ENCODE measurements around the gene LYPD3.

DNA sequence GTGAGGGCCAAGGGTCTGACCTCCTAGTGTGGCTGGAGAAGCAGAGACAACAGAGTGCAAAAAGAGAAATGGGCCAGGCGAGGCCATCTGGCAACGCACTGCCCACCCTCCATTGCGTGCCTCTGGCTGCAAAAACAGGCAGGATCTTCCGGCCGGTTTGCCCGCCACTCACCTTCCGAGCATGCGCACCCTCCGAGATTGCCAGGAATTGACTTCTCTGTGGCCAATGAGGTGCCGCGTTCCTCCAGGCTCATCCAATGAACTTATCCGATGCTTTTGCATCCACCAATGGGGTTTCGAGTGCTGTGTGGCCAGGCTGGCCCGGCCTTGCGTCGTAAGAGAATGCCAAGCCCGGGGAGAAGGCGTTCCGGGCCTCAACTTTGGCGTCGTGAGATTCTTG, 50.9 kb downstream of the LYPD3 start, which contains the start of gene TEX101:
- TF ChIP-seq, protein P1, sequence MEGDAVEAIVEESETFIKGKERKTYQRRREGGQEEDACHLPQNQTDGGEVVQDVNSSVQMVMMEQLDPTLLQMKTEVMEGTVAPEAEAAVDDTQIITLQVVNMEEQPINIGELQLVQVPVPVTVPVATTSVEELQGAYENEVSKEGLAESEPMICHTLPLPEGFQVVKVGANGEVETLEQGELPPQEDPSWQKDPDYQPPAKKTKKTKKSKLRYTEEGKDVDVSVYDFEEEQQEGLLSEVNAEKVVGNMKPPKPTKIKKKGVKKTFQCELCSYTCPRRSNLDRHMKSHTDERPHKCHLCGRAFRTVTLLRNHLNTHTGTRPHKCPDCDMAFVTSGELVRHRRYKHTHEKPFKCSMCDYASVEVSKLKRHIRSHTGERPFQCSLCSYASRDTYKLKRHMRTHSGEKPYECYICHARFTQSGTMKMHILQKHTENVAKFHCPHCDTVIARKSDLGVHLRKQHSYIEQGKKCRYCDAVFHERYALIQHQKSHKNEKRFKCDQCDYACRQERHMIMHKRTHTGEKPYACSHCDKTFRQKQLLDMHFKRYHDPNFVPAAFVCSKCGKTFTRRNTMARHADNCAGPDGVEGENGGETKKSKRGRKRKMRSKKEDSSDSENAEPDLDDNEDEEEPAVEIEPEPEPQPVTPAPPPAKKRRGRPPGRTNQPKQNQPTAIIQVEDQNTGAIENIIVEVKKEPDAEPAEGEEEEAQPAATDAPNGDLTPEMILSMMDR (conservative IDR thresholded peaks at IDR 0.05 in 1 of 2, IDR thresholded peaks at IDR 0.05 in 1 of 2; ENCODE audit: low read depth in 1 of 2, low read length in 2 of 2): no peak
- no peak for TF ChIP-seq EZH2 (IDR thresholded peaks at IDR 0.05; ENCODE audit: low read length, missing control alignments)

Data from fibroblast of lung (primary cell).